Liver (tissue), 9 donors: ENCODE results near the gene CENPX. TPM values are rescaled to one million over a fixed set of nuclear protein-coding genes. Genes with fewer than 3 reads are reported as not detected.

Experiments
- DNase-seq: peaks from one replicate; pipeline ENCODE4 v3.0.0-alpha.2; 2017; ENCODE audit warnings: low spot score
- H3K27ac ChIP-seq, 2 donors: one replicate each; pipeline ENCODE4 v1.7.0; 2013; ENCODE audit warnings: inconsistent platforms in 2 of 2, low read length in 2 of 2, control low read depth in 1 of 2, low read depth in 1 of 2, mild to moderate bottlenecking in 1 of 2
- H3K27me3 ChIP-seq, 4 donors: one replicate each; pipeline versions ENCODE4 v1.6.1 to v1.7.0; 2013; ENCODE audit warnings: low read length in 3 of 4, inconsistent platforms in 1 of 4, mild to moderate bottlenecking in 1 of 4, moderate library complexity in 1 of 4; ENCODE audit not compliant: control insufficient read depth in 4 of 4, insufficient read depth in 4 of 4
- H3K36me3 ChIP-seq, 4 donors: one replicate each; pipeline versions ENCODE4 v1.6.1 to v1.7.0; 2013; ENCODE audit warnings: low read length in 3 of 4, mild to moderate bottlenecking in 3 of 4, low read depth in 1 of 4, moderate library complexity in 1 of 4; ENCODE audit not compliant: control insufficient read depth in 4 of 4, insufficient read depth in 3 of 4
- H3K4me1 ChIP-seq, 4 donors: one replicate each; pipeline versions ENCODE4 v1.6.1 to v1.7.0; 2013; ENCODE audit warnings: low read length in 3 of 4, mild to moderate bottlenecking in 3 of 4, moderate library complexity in 1 of 4; ENCODE audit not compliant: control insufficient read depth in 4 of 4, insufficient read depth in 4 of 4
- H3K4me3 ChIP-seq, 3 donors: one replicate each; pipeline versions ENCODE4 v1.6.1 to v1.7.0; 2013; ENCODE audit warnings: low read length in 3 of 3, control low read depth in 1 of 3, low read depth in 1 of 3, mild to moderate bottlenecking in 1 of 3
- H3K9ac ChIP-seq, 2 donors: one replicate each; pipeline ENCODE4 v1.7.0; 2013; ENCODE audit warnings: low read length in 2 of 2, mild to moderate bottlenecking in 2 of 2, moderate library complexity in 2 of 2, control low read depth in 1 of 2, low read depth in 1 of 2
- H3K9me3 ChIP-seq, 4 donors: one replicate each; pipeline versions ENCODE4 v1.6.1 to v1.7.0; 2013; ENCODE audit warnings: low read length in 3 of 4; ENCODE audit not compliant: control insufficient read depth in 4 of 4
- ATF3 ChIP-seq: IDR thresholded peaks from 2 replicates; pipeline ENCODE4 v1.6.1; 2016; ENCODE audit warnings: antibody characterized with exemption
- EGR1 ChIP-seq, 2 donors: IDR thresholded peaks; 2 replicates each; pipeline ENCODE4 v1.6.1; 2016 to 2018; ENCODE audit warnings: antibody characterized with exemption in 2 of 2, low read depth in 2 of 2
- FOXA1 ChIP-seq: IDR thresholded peaks from 2 replicates; pipeline ENCODE4 v1.6.1; 2016; ENCODE audit warnings: antibody characterized with exemption
- FOXA2 ChIP-seq: IDR thresholded peaks from 2 replicates; pipeline ENCODE4 v1.6.1; 2016; ENCODE audit warnings: antibody characterized with exemption
- GABPA ChIP-seq, 2 donors: IDR thresholded peaks in 1 of 2; conservative IDR thresholded peaks in 1 of 2; 2 replicates each; pipeline ENCODE4 v1.6.1; 2016; ENCODE audit warnings: antibody characterized with exemption in 2 of 2, mild to moderate bottlenecking in 1 of 2, moderate library complexity in 1 of 2
- HNF4G ChIP-seq: IDR thresholded peaks from 2 replicates; pipeline ENCODE4 v1.6.1; 2016; ENCODE audit warnings: antibody characterized with exemption
- JUND ChIP-seq, 2 donors: IDR thresholded peaks; 2 replicates each; pipeline ENCODE4 v1.6.1; 2016; ENCODE audit warnings: antibody characterized with exemption in 2 of 2
- MAX ChIP-seq: IDR thresholded peaks from 2 replicates; pipeline ENCODE4 v1.6.1; 2016; ENCODE audit warnings: antibody characterized with exemption
- REST ChIP-seq: IDR thresholded peaks from 2 replicates; pipeline ENCODE4 v1.6.1; 2016; ENCODE audit warnings: antibody characterized with exemption, mild to moderate bottlenecking
- RXRA ChIP-seq, 2 donors: IDR thresholded peaks; 2 replicates each; pipeline ENCODE4 v1.6.1; 2017 to 2018; ENCODE audit warnings: antibody characterized with exemption in 2 of 2, mild to moderate bottlenecking in 1 of 2
- SP1 ChIP-seq: IDR thresholded peaks from 2 replicates; pipeline ENCODE4 v1.6.1; 2018; ENCODE audit warnings: antibody characterized with exemption, mild to moderate bottlenecking
- TAF1 ChIP-seq: conservative IDR thresholded peaks from 2 replicates; pipeline ENCODE4 v1.6.1; 2016; ENCODE audit warnings: antibody characterized with exemption, mild to moderate bottlenecking
- YY1 ChIP-seq: IDR thresholded peaks from 2 replicates; pipeline ENCODE4 v1.6.1; 2016; ENCODE audit warnings: antibody characterized with exemption, mild to moderate bottlenecking
- ZBTB33 ChIP-seq: IDR thresholded peaks from 2 replicates; pipeline ENCODE4 v1.6.1; 2016; ENCODE audit warnings: antibody characterized with exemption
- WGBS: extraction: QIAGEN DNeasy Blood & Tissue Kit; methylation state at CpG from one replicate; pipeline ENCODE4 v1.1.7; 2013; 5-methylcytosine and 5-hydroxymethylcytosine counted together
- polyA plus RNA-seq, 2 donors: library from polyadenylated mRNA; stranded (reverse) in 1 of 2; unstranded in 1 of 2; fragments of 200-250 nt in 1 of 2; fragments of >200 nt in 1 of 2; fragmentation: Nextera tagmentation in 1 of 2; extraction: Ambion mirVana in 1 of 2; gene quantifications; one replicate each; pipeline versions ENCODE4 v1.2.1 to v1.2.3, GENCODE V29; 2013 to 2015
- total RNA-seq, 2 donors: library from RNA; depleted of rRNA; stranded (reverse); fragments of >200 nt; gene quantifications; one replicate each; pipeline ENCODE4 v1.2.3, GENCODE V29; 2014
- donor health status: healthy.
- donor health status: healthy.
- donor health status: healthy.
- donor health status: healthy.
- donor health status: healthy.

CENPX gene
- total and polyA plus RNA-seq, 4 donors, result 22.5 to 83.9 (median 44.9) TPM

- H3K27ac ChIP-seq, result no peak overlapping the region
- no peak for TF ChIP-seq RXRA (IDR thresholded peaks at IDR 0.05)
- TF ChIP-seq ZBTB33, result no peak
- no peak for TF ChIP-seq TAF1
- TF ChIP-seq EGR1 (IDR thresholded peaks at IDR 0.05; ENCODE audit: low read depth in 2 of 2), result no peak
- no peak for TF ChIP-seq HNF4G
- TF ChIP-seq YY1, result no peak
- TF ChIP-seq FOXA2, result no peak
- no peak for TF ChIP-seq ATF3
- no peak for TF ChIP-seq GABPA (IDR thresholded peaks at IDR 0.05 in 1 of 2, conservative IDR thresholded peaks at IDR 0.05 in 1 of 2)
- TF ChIP-seq MAX, result no peak
- no peak overlapping the region for H3K4me3 ChIP-seq
- DNase-seq, result no peak
- peaks cover 6 to 25% (median 17%) of the 10 kb centered on the region in 4 donors for H3K4me1 ChIP-seq
- 86% methylated on average over 7 of the region's 7 CpGs for WGBS
- peaks cover 0 to 3% (median under 1%) of the 10 kb centered on the region in 4 donors for H3K36me3 ChIP-seq
- H3K9me3 ChIP-seq, result no peaks in the 10 kb centered on the region
- no peak overlapping the region for H3K9ac ChIP-seq
- H3K27me3 ChIP-seq, result no peaks in the 10 kb centered on the region
These were observed 24.5 kb downstream of the CENPX start for GRCh38 chr17:81998212-81998611.

GRCh38 chr17:81996757-81997441 lies 25.8 kb downstream of the CENPX start:
- no peaks in the 10 kb centered on the region for H3K27me3 ChIP-seq
- peaks cover 13 to 36% (median 25%) of the 10 kb centered on the region in 4 donors for H3K4me1 ChIP-seq
- no peak overlapping the region for H3K27ac ChIP-seq
- no peaks in the 10 kb centered on the region for H3K9me3 ChIP-seq
- WGBS, result 96% methylated on average over 30 of the region's 30 CpGs
- peaks cover 0 to 3% (median under 1%) of the 10 kb centered on the region in 4 donors for H3K36me3 ChIP-seq
- H3K9ac ChIP-seq, result no peak overlapping the region
- no peak overlapping the region for H3K4me3 ChIP-seq
- TF ChIP-seq MAX (no peak), SP1 (no peak), RXRA (IDR thresholded peaks at IDR 0.05) (no peak), JUND (IDR thresholded peaks at IDR 0.05) (no peak), REST (no peak), GABPA (IDR thresholded peaks at IDR 0.05 in 1 of 2, conservative IDR thresholded peaks at IDR 0.05 in 1 of 2) (no peak), FOXA2 (no peak), FOXA1 (no peak), ZBTB33 (no peak), TAF1 (no peak)
- no peak for DNase-seq
